Measurements from ENCODE around the gene EIF2AK3. TPM values are rescaled to one million over a fixed set of nuclear protein-coding genes. Genes with fewer than 3 reads are reported as not detected.

EIF2AK3 gene
- total and polyA plus RNA-seq, 2 of the 8 experiments (the other 6 are each of a cell fraction or from before 2014, with no cell fraction given): 5.8 to 22.8 TPM

DNA sequence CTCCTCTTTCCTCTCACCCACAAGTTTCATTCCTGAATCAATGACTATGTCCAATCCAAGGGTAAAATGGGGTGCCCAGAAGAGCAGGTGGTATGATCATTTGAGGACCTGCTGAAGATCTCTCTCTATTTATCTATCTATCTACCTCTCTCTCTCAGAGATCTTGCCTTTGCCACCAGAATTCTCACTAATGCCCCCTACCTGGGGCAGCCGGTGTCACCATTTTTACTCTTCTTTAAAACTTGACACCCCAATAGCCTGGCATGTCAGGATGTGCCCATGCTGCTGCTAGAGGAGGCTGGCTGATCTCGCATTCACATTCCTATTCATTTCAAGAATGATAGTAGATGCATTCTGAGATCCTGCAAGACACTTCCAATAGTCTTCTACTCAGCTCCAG lies 40.0 kb upstream of the EIF2AK3 start (continued):
- TF ChIP-seq RAD21 (IDR thresholded peaks at IDR 0.05 in 1 of 2, conservative IDR thresholded peaks at IDR 0.05 in 1 of 2; ENCODE audit: low read depth in 2 of 2, low read length in 2 of 2): peak; percentile 6 to 39; a peak in 1 of 4 replicates
- TF ChIP-seq CHD2 (IDR thresholded peaks at IDR 0.05; ENCODE audit: low read length): no peak
- TF ChIP-seq, protein P1, sequence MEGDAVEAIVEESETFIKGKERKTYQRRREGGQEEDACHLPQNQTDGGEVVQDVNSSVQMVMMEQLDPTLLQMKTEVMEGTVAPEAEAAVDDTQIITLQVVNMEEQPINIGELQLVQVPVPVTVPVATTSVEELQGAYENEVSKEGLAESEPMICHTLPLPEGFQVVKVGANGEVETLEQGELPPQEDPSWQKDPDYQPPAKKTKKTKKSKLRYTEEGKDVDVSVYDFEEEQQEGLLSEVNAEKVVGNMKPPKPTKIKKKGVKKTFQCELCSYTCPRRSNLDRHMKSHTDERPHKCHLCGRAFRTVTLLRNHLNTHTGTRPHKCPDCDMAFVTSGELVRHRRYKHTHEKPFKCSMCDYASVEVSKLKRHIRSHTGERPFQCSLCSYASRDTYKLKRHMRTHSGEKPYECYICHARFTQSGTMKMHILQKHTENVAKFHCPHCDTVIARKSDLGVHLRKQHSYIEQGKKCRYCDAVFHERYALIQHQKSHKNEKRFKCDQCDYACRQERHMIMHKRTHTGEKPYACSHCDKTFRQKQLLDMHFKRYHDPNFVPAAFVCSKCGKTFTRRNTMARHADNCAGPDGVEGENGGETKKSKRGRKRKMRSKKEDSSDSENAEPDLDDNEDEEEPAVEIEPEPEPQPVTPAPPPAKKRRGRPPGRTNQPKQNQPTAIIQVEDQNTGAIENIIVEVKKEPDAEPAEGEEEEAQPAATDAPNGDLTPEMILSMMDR (IDR thresholded peaks at IDR 0.05; ENCODE audit: control extremely low read depth in 1 of 3, insufficient read depth in 1 of 3, low read depth in 1 of 3, low read length in 3 of 3): peak in 2 of 3 experiments; percentile 29 to 30; a peak in 2 of 4 replicates

All from H1 (cell line).